Fibroblast of pulmonary artery (primary cell): ENCODE results near the gene FN3KRP.

Experiments used
- DNase-seq: peaks from one replicate; pipeline ENCODE4 v3.0.0-alpha.2; 2010; ENCODE audit warnings: low read depth
- H3K4me3 ChIP-seq: replicated peaks from 2 replicates; pipeline ENCODE4 v1.5.1; 2011; ENCODE audit warnings: low read depth, mild to moderate bottlenecking, control low read depth, low read length, moderate library complexity
- CTCF ChIP-seq: IDR thresholded peaks from 2 replicates; pipeline ENCODE4 v1.5.1; 2011; ENCODE audit warnings: mild to moderate bottlenecking, control low read depth, low read length, inconsistent platforms; ENCODE audit errors: missing control alignments

The FN3KRP gene

GRCh38 chr17:82689077-82689476 is 27.4 kb upstream of the FN3KRP start:
- no peak for TF ChIP-seq CTCF
- no peak overlapping the region for H3K4me3 ChIP-seq

GRCh38 chr17:82690786-82691489 is 25.6 kb upstream of the FN3KRP start:
- TF ChIP-seq CTCF, result no peak
- no peak for DNase-seq
- H3K4me3 ChIP-seq, result no peak overlapping the region

More at GRCh38 chr17:82689077-82689476, 27.4 kb upstream of the FN3KRP start:
- DNase-seq, result no peak

DNA sequence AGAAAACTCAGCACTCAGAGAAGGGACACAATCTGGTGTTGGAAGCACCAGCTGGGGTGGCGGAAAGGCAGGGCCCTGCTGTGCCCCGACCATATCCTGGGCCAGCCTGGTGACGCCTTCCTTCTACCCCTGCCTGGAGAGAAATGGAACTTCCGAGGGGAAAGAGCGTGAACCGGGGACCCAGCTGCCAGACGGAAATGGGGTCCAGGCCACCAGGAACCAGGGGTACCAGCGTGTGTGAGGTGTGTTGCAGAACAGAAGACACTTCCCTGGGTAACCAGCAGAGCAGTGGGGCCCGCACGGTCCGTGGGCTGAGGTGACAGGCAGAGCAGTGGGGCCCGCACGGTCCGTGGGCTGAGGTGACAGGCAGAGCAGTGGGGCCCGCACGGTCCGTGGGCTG is 24.8 kb upstream of the FN3KRP start:
- no peak for TF ChIP-seq CTCF

DNA sequence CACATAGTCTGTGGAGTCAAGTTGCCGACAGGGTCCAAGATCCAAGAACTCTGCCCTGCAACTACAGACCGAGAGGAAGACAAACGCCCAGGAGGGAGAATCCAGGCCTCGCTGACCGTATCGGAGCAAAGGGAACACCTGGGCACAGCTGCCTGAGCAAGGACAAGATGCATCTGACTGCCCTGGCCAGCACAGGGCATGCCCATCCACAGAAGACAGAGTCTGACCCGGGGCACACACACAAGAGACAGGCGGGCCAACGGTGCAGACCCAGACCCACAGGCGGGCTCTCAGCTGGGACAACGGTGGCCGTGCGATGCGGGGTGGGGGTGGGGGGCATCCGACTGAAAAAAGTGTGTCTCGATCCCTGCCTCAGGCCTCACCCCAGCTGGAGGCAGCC is 24.2 kb upstream of the FN3KRP start:
- no peak for TF ChIP-seq CTCF
- no peak for DNase-seq
- H3K4me3 ChIP-seq, result no peak overlapping the region

More for the DNA sequence above, 24.8 kb upstream of the FN3KRP start:
- no peak overlapping the region for H3K4me3 ChIP-seq
- no peak for DNase-seq

- no peak for DNase-seq
- TF ChIP-seq CTCF, result no peak
- no peak overlapping the region for H3K4me3 ChIP-seq
These were observed 23.2 kb upstream of the FN3KRP start for GRCh38 chr17:82693168-82693867.

DNA sequence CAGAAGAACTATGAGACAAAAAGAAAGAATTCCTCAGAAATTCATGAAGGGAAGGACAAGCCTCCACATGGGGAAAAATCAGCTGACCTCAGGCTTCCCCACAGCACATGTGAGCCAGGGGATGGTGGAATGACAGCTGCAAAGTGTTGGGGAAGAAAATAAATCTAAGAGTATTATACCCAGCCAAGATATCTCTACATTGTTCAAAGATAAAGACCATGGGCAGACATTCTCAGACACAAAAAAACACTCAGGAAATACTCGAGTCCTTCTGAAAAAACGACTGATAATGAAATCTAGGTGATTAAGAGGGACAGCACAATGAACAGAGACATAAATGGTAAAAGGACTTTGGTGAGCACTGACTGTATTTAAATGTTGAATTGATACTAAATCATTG is 21.9 kb upstream of the FN3KRP start:
- DNase-seq, result no peak
- TF ChIP-seq CTCF, result no peak
- no peak overlapping the region for H3K4me3 ChIP-seq
